ENCODE data around the gene ZSWIM4.
"Not testable (repeated sequence)": the region's sequence is repeated elsewhere in the genome, so short reads cannot be mapped to it uniquely, and the experiment has no call there.

Gene ZSWIM4

GRCh38 chr19:13790354-13790753, 4.9 kb upstream of the ZSWIM4 start:
- Histone ChIP-seq H3K27me3 (ENCODE audit: control insufficient read depth in 5 of 5, insufficient read depth in 4 of 5, low read length in 5 of 5) (no peaks in the 10 kb centered on the region), H3K4me3 (ENCODE audit: low read depth in 1 of 5, low read length in 5 of 5) (no peak overlapping the region), H3K9me3 (ENCODE audit: control insufficient read depth in 5 of 5, low read length in 5 of 5) (no peaks in the 10 kb centered on the region), H3K9ac (ENCODE audit: low read length in 5 of 5) (no peak overlapping the region), H3K4me1 (ENCODE audit: control insufficient read depth in 5 of 5, insufficient read depth in 5 of 5, low read length in 5 of 5) (peaks cover 0 to 37% (median 32%) of the 10 kb centered on the region in 5 donors), H3K27ac (ENCODE audit: low read depth, low read length) (no peak overlapping the region), H3K36me3 (ENCODE audit: control insufficient read depth in 5 of 5, insufficient read depth in 5 of 5, low read length in 5 of 5) (no peaks in the 10 kb centered on the region)

DNA sequence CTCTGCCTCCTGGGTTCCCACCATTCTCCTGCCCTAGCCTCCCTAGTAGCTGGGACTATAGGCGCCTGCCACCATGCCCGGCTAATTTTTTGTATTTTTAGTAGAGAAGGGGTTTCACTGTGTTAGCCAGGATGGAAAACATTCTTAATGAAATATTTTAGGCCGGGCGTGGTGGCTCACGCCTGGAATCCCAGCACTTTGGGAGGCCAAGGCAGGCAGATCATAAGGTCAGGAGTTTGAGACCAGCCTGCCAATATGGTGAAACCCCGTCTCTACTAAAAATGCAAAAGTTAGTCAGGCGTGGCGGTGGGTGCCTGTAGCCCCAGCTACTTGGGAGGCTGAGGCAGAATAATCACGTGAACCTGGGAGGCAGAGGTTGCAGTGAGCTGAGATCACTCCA, 1.9 kb upstream of the ZSWIM4 start:
- not testable (repeated sequence) for H3K9ac ChIP-seq (ENCODE audit: low read length in 5 of 5); H3K36me3 ChIP-seq (ENCODE audit: control insufficient read depth in 5 of 5, insufficient read depth in 5 of 5, low read length in 5 of 5); H3K27me3 ChIP-seq (ENCODE audit: control insufficient read depth in 5 of 5, insufficient read depth in 4 of 5, low read length in 5 of 5); H3K27ac ChIP-seq (ENCODE audit: low read depth, low read length); H3K9me3 ChIP-seq (ENCODE audit: control insufficient read depth in 5 of 5, low read length in 5 of 5); H3K4me3 ChIP-seq (ENCODE audit: low read depth in 1 of 5, low read length in 5 of 5)
- H3K4me1 ChIP-seq (ENCODE audit: control insufficient read depth in 5 of 5, insufficient read depth in 5 of 5, low read length in 5 of 5): peaks cover 4 to 46% (median 41%) of the 10 kb centered on the region in 5 donors

- Histone ChIP-seq H3K27ac (ENCODE audit: low read depth, low read length) (peak overlapping the region; percentile 93), H3K36me3 (ENCODE audit: control insufficient read depth in 5 of 5, insufficient read depth in 5 of 5, low read length in 5 of 5) (no peaks in the 10 kb centered on the region), H3K4me1 (ENCODE audit: control insufficient read depth in 5 of 5, insufficient read depth in 5 of 5, low read length in 5 of 5) (peaks cover 4 to 37% (median 33%) of the 10 kb centered on the region in 5 donors), H3K27me3 (ENCODE audit: control insufficient read depth in 5 of 5, insufficient read depth in 4 of 5, low read length in 5 of 5) (no peaks in the 10 kb centered on the region), H3K9me3 (ENCODE audit: control insufficient read depth in 5 of 5, low read length in 5 of 5) (no peaks in the 10 kb centered on the region), H3K4me3 (ENCODE audit: low read depth in 1 of 5, low read length in 5 of 5) (peak overlapping the region; percentile 66 to 85 (median 74)), H3K9ac (ENCODE audit: low read length in 5 of 5) (peak overlapping the region in 4 of 5 donors; percentile 75 to 84 (median 80))
These were observed 866 bp upstream of the ZSWIM4 start for GRCh38 chr19:13794398-13794756.

- Histone ChIP-seq H3K4me3 (ENCODE audit: low read depth in 1 of 5, low read length in 5 of 5) (peak overlapping the region; percentile 59 to 85 (median 72)), H3K9ac (ENCODE audit: low read length in 5 of 5) (peak overlapping the region; percentile 44 to 84 (median 64)), H3K27ac (ENCODE audit: low read depth, low read length) (peak overlapping the region; percentile 93), H3K9me3 (ENCODE audit: control insufficient read depth in 5 of 5, low read length in 5 of 5) (no peaks in the 10 kb centered on the region), H3K4me1 (ENCODE audit: control insufficient read depth in 5 of 5, insufficient read depth in 5 of 5, low read length in 5 of 5) (peaks cover 4 to 37% (median 33%) of the 10 kb centered on the region in 5 donors), H3K27me3 (ENCODE audit: control insufficient read depth in 5 of 5, insufficient read depth in 4 of 5, low read length in 5 of 5) (no peaks in the 10 kb centered on the region), H3K36me3 (ENCODE audit: control insufficient read depth in 5 of 5, insufficient read depth in 5 of 5, low read length in 5 of 5) (no peaks in the 10 kb centered on the region)
These were observed 505 bp downstream of the ZSWIM4 start for GRCh38 chr19:13795595-13796300.

DNA sequence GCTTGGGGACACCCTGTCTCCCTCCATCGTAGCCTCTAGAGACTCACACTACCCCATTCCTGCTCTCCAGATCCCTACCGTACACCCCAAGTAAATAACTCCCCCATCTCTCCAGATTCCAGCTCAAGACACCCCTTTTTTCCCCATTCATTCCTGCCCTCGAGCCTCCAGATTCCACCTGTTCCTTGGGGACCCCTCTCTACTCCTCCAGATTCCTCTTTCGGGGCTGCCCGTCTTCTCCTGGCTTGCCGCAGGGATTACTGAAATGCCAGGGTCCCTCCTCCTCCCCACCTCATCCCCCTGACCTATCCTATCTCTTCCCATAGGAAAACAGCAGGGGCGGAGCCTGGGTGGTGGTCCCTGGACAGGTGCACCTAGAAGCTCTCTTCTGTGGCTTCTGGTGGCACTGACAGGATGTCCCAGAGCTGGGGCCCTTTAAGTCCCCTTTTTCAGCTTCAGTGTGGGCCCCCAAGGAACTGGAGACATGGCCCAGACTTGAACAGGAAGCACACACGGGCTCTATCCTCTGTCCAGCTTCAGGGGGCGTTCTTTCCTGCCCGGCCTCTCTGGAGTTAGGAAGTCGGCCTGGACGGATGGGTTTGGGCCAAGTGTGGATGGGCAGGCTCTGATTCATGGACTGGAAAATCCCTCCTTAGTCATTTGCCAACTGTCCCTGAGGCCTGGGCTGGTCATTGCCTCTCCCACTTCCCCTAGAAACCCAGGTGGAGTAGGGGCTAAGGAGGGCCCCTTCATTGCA, 1.2 kb downstream of the ZSWIM4 start:
- H3K27me3 ChIP-seq (ENCODE audit: control insufficient read depth in 5 of 5, insufficient read depth in 4 of 5, low read length in 5 of 5): no peaks in the 10 kb centered on the region
- H3K36me3 ChIP-seq (ENCODE audit: control insufficient read depth in 5 of 5, insufficient read depth in 5 of 5, low read length in 5 of 5): no peaks in the 10 kb centered on the region
- peaks cover 4 to 37% (median 33%) of the 10 kb centered on the region in 5 donors for H3K4me1 ChIP-seq (ENCODE audit: control insufficient read depth in 5 of 5, insufficient read depth in 5 of 5, low read length in 5 of 5)
- H3K9me3 ChIP-seq (ENCODE audit: control insufficient read depth in 5 of 5, low read length in 5 of 5): no peaks in the 10 kb centered on the region
- H3K9ac ChIP-seq (ENCODE audit: low read length in 5 of 5): peak overlapping the region; percentile 44 to 84 (median 66)
- H3K4me3 ChIP-seq (ENCODE audit: low read depth in 1 of 5, low read length in 5 of 5): peak overlapping the region; percentile 59 to 85 (median 72)
- H3K27ac ChIP-seq (ENCODE audit: low read depth, low read length): peak overlapping the region; percentile 93

DNA sequence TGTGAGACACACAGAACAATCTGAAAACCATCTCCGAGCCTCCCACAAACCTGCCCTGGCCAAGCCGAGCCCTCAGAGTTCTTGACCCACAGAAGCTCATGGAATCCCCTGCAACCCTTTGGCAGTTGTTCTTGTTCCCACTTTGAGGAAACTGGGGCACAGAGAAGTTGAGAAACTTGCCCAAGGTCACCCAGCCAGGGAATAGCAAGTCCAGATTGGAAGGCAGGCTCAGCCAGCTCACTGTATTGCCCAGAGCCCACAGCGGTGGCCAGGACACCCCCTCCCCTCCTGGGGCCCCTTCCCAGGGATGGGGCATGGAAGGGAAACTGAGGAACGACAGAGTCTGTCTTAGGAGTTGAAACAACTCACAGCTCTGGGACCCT, 1.8 kb downstream of the ZSWIM4 start:
- H3K4me3 ChIP-seq (ENCODE audit: low read depth in 1 of 5, low read length in 5 of 5): peak overlapping the region in 1 of 5 donors; percentile 6

GRCh38 chr19:13797870-13798269, 2.6 kb downstream of the ZSWIM4 start:
- peaks cover 0 to 1% (median 0%) of the 10 kb centered on the region in 5 donors for H3K36me3 ChIP-seq (ENCODE audit: control insufficient read depth in 5 of 5, insufficient read depth in 5 of 5, low read length in 5 of 5)
- H3K9me3 ChIP-seq (ENCODE audit: control insufficient read depth in 5 of 5, low read length in 5 of 5): no peaks in the 10 kb centered on the region
- H3K27me3 ChIP-seq (ENCODE audit: control insufficient read depth in 5 of 5, insufficient read depth in 4 of 5, low read length in 5 of 5): no peaks in the 10 kb centered on the region
- H3K4me3 ChIP-seq (ENCODE audit: low read depth in 1 of 5, low read length in 5 of 5): no peak overlapping the region
- H3K27ac ChIP-seq (ENCODE audit: low read depth, low read length): peak overlapping the region; percentile 93
- H3K9ac ChIP-seq (ENCODE audit: low read length in 5 of 5): no peak overlapping the region
- peaks cover 4 to 37% (median 33%) of the 10 kb centered on the region in 5 donors for H3K4me1 ChIP-seq (ENCODE audit: control insufficient read depth in 5 of 5, insufficient read depth in 5 of 5, low read length in 5 of 5)

More for the DNA sequence above, 1.8 kb downstream of the ZSWIM4 start:
- Histone ChIP-seq H3K9me3 (ENCODE audit: control insufficient read depth in 5 of 5, low read length in 5 of 5) (no peaks in the 10 kb centered on the region), H3K9ac (ENCODE audit: low read length in 5 of 5) (peak overlapping the region; percentile 42 to 84 (median 66)), H3K27ac (ENCODE audit: low read depth, low read length) (peak overlapping the region; percentile 93), H3K4me1 (ENCODE audit: control insufficient read depth in 5 of 5, insufficient read depth in 5 of 5, low read length in 5 of 5) (peaks cover 4 to 37% (median 33%) of the 10 kb centered on the region in 5 donors), H3K27me3 (ENCODE audit: control insufficient read depth in 5 of 5, insufficient read depth in 4 of 5, low read length in 5 of 5) (no peaks in the 10 kb centered on the region), H3K36me3 (ENCODE audit: control insufficient read depth in 5 of 5, insufficient read depth in 5 of 5, low read length in 5 of 5) (no peaks in the 10 kb centered on the region)

GRCh38 chr19:13799669-13800068, 4.4 kb downstream of the ZSWIM4 start:
- Histone ChIP-seq H3K9ac (ENCODE audit: low read length in 5 of 5) (no peak overlapping the region), H3K27me3 (ENCODE audit: control insufficient read depth in 5 of 5, insufficient read depth in 4 of 5, low read length in 5 of 5) (no peaks in the 10 kb centered on the region), H3K4me1 (ENCODE audit: control insufficient read depth in 5 of 5, insufficient read depth in 5 of 5, low read length in 5 of 5) (peaks cover 4 to 28% (median 25%) of the 10 kb centered on the region in 5 donors), H3K9me3 (ENCODE audit: control insufficient read depth in 5 of 5, low read length in 5 of 5) (no peaks in the 10 kb centered on the region), H3K4me3 (ENCODE audit: low read depth in 1 of 5, low read length in 5 of 5) (no peak overlapping the region), H3K36me3 (ENCODE audit: control insufficient read depth in 5 of 5, insufficient read depth in 5 of 5, low read length in 5 of 5) (peaks cover 0 to 3% (median under 1%) of the 10 kb centered on the region in 5 donors), H3K27ac (ENCODE audit: low read depth, low read length) (no peak overlapping the region)

GRCh38 chr19:13803038-13803437, 7.8 kb downstream of the ZSWIM4 start:
- Histone ChIP-seq H3K36me3 (ENCODE audit: control insufficient read depth in 5 of 5, insufficient read depth in 5 of 5, low read length in 5 of 5) (peaks cover 0 to 12% (median 3%) of the 10 kb centered on the region in 5 donors), H3K9ac (ENCODE audit: low read length in 5 of 5) (no peak overlapping the region), H3K27ac (ENCODE audit: low read depth, low read length) (no peak overlapping the region), H3K4me1 (ENCODE audit: control insufficient read depth in 5 of 5, insufficient read depth in 5 of 5, low read length in 5 of 5) (peaks cover 0 to 2% (median 0%) of the 10 kb centered on the region in 5 donors), H3K4me3 (ENCODE audit: low read depth in 1 of 5, low read length in 5 of 5) (no peak overlapping the region), H3K9me3 (ENCODE audit: control insufficient read depth in 5 of 5, low read length in 5 of 5) (no peaks in the 10 kb centered on the region), H3K27me3 (ENCODE audit: control insufficient read depth in 5 of 5, insufficient read depth in 4 of 5, low read length in 5 of 5) (no peaks in the 10 kb centered on the region)

Measured in subcutaneous abdominal adipose tissue (tissue), 5 donors.